ENCODE data around the gene S100A2. TPM values are rescaled to one million over a fixed set of nuclear protein-coding genes. Genes with fewer than 3 reads are reported as not detected.
A peak's percentile ranks its signal among the peaks of the same experiment; 100 is the strongest.

S100A2 gene
- total RNA-seq, 1 donor: 3.3 TPM

GRCh38 chr1:153547560-153548551, 17.8 kb downstream of the S100A2 start:
- H3K4me3 ChIP-seq (ENCODE audit: low read depth, low read length): no peak overlapping the region
- no peak for TF ChIP-seq CTCF (IDR thresholded peaks at IDR 0.05; ENCODE audit: insufficient read depth, low read length)
- DNase-seq (ENCODE audit: low read depth): no peak

- peak overlapping the region; percentile 18 for H3K4me3 ChIP-seq (ENCODE audit: low read depth, low read length)
- DNase-seq (ENCODE audit: low read depth): no peak
- TF ChIP-seq CTCF (IDR thresholded peaks at IDR 0.05; ENCODE audit: insufficient read depth, low read length): peak; percentile 12
Observed at GRCh38 chr1:153546796-153547559, 18.7 kb downstream of the S100A2 start.

- no peak for TF ChIP-seq CTCF (IDR thresholded peaks at IDR 0.05; ENCODE audit: insufficient read depth, low read length)
- no peak for DNase-seq (ENCODE audit: low read depth)
- peak overlapping the region; percentile 65 for H3K4me3 ChIP-seq (ENCODE audit: low read depth, low read length)
Observed at GRCh38 chr1:153546371-153546770, 19.3 kb downstream of the S100A2 start.

- peak within 1 kb of the TSS; percentile 65 for H3K4me3 ChIP-seq (ENCODE audit: low read depth, low read length)
- TF ChIP-seq CTCF (IDR thresholded peaks at IDR 0.05; ENCODE audit: insufficient read depth, low read length): no peak
- peak; percentile 96 for DNase-seq (ENCODE audit: low read depth)
Observed at GRCh38 chr1:153545067-153546055, 20.3 kb downstream of the S100A2 start, which contains the start of gene S100A4. Gene S100A4, minus strand, starts transcription at chr1:153545806. Its CDS starts 1,012 bp downstream, at chr1:153544794.

GRCh38 chr1:153544453-153545066, 21.1 kb downstream of the S100A2 start:
- no peak for TF ChIP-seq CTCF (IDR thresholded peaks at IDR 0.05; ENCODE audit: insufficient read depth, low read length)
- peak overlapping the region; percentile 62 for H3K4me3 ChIP-seq (ENCODE audit: low read depth, low read length)
- DNase-seq (ENCODE audit: low read depth): no peak

All from fibroblast of the aortic adventitia (primary cell).